SK-N-SH treated with all-trans-retinoic acid at 6 μM for 48 hours (cell line): Measurements from ENCODE around the gene AKT2.

Experiments used
- ATAC-seq: fragments of 200-7000 bp; cut with Tn5 transposase; 3 replicates; pipeline ENCODE4 v1.9.1; 2020; ENCODE audit warnings: mild to moderate bottlenecking, moderate library complexity
- ARNTL ChIP-seq: fragments of 450-650 bp; formaldehyde crosslinking; IDR thresholded peaks from 2 replicates; pipeline ENCODE4 v1.5.0; 2020; ENCODE audit warnings: low read depth, mild to moderate bottlenecking, moderate library complexity, borderline replicate concordance
- BACH2 ChIP-seq: fragments of 250-450 bp; sonication (Bioruptor Pico); IDR thresholded peaks from 2 replicates; pipeline ENCODE4 v1.9.0; 2021; ENCODE audit warnings: mild to moderate bottlenecking, borderline replicate concordance
- ESRRG ChIP-seq: fragments of 250-450 bp; sonication (Bioruptor Pico); IDR thresholded peaks from 2 replicates; pipeline ENCODE4 v1.6.1; 2021; ENCODE audit warnings: mild to moderate bottlenecking
- GLIS3 ChIP-seq: fragments of 250-450 bp; sonication (Bioruptor Pico); IDR thresholded peaks from 2 replicates; pipeline ENCODE4 v1.5.0; 2020; ENCODE audit warnings: mild to moderate bottlenecking, moderate library complexity
- PPARA ChIP-seq: fragments of 250-450 bp; sonication (Bioruptor Pico); IDR thresholded peaks from 2 replicates; pipeline ENCODE4 v1.5.0; 2020; ENCODE audit warnings: mild to moderate bottlenecking, borderline replicate concordance
- RARB ChIP-seq: fragments of 250-450 bp; sonication (Bioruptor Pico); IDR thresholded peaks from 2 replicates; pipeline ENCODE4 v1.8.0; 2021; ENCODE audit warnings: mild to moderate bottlenecking, moderate library complexity
- TOX ChIP-seq: fragments of 250-450 bp; sonication (Bioruptor Pico); IDR thresholded peaks from 2 replicates; pipeline ENCODE4 v1.8.0; 2021; ENCODE audit warnings: mild to moderate bottlenecking, moderate library complexity, borderline replicate concordance
- ZC3H10 ChIP-seq: fragments of 250-450 bp; sonication (Bioruptor Pico); IDR thresholded peaks from 2 replicates; pipeline ENCODE4 v1.5.1; 2021; ENCODE audit warnings: mild to moderate bottlenecking, moderate library complexity
- ZFP3 ChIP-seq: fragments of 250-450 bp; sonication (Bioruptor Pico); IDR thresholded peaks from 2 replicates; pipeline ENCODE4 v1.5.0; 2020; ENCODE audit warnings: mild to moderate bottlenecking, moderate library complexity
- ZFP30 ChIP-seq: fragments of 450-650 bp; formaldehyde crosslinking; IDR thresholded peaks from 2 replicates; pipeline ENCODE4 v1.5.0; 2022; ENCODE audit warnings: mild to moderate bottlenecking, moderate library complexity
- ZNF565 ChIP-seq: fragments of 450-650 bp; formaldehyde crosslinking; conservative IDR thresholded peaks from 2 replicates; pipeline ENCODE4 v1.5.0; 2020; ENCODE audit warnings: low read depth, mild to moderate bottlenecking, moderate library complexity
- ZNF70 ChIP-seq: fragments of 450-650 bp; formaldehyde crosslinking; IDR thresholded peaks from 2 replicates; pipeline ENCODE4 v1.5.0; 2020; ENCODE audit warnings: mild to moderate bottlenecking, moderate library complexity
- ZNF8 ChIP-seq: fragments of 450-650 bp; formaldehyde crosslinking; IDR thresholded peaks from 2 replicates; pipeline ENCODE4 v1.5.0; 2020; ENCODE audit warnings: mild to moderate bottlenecking, moderate library complexity
- TF ChIP-seq, protein P1 (sequence below): fragments of 250-450 bp; sonication (Bioruptor Pico); IDR thresholded peaks from 2 replicates; pipeline ENCODE4 v1.5.0; 2020; ENCODE audit warnings: mild to moderate bottlenecking, moderate library complexity
- TF ChIP-seq, protein P2 (sequence below): fragments of 250-450 bp; sonication (Bioruptor Pico); IDR thresholded peaks from 2 replicates; pipeline ENCODE4 v1.5.1; 2021; ENCODE audit warnings: mild to moderate bottlenecking, moderate library complexity
- TF ChIP-seq, protein P3 (sequence below): fragments of 250-450 bp; sonication (Bioruptor Pico); IDR thresholded peaks from 2 replicates; pipeline ENCODE4 v1.8.0; 2020; ENCODE audit warnings: mild to moderate bottlenecking, moderate library complexity, borderline replicate concordance
- TF ChIP-seq, protein P4 (sequence below): fragments of 250-450 bp; sonication (Bioruptor Pico); IDR thresholded peaks from 2 replicates; pipeline ENCODE4 v1.5.1; 2020; ENCODE audit warnings: low read depth, mild to moderate bottlenecking, moderate library complexity
- TF ChIP-seq, protein P5 (sequence below): fragments of 250-450 bp; sonication (Bioruptor Pico); IDR thresholded peaks from 2 replicates; pipeline ENCODE4 v1.8.0; 2021; ENCODE audit warnings: low read depth, mild to moderate bottlenecking, moderate library complexity, borderline replicate concordance

The AKT2 gene

DNA sequence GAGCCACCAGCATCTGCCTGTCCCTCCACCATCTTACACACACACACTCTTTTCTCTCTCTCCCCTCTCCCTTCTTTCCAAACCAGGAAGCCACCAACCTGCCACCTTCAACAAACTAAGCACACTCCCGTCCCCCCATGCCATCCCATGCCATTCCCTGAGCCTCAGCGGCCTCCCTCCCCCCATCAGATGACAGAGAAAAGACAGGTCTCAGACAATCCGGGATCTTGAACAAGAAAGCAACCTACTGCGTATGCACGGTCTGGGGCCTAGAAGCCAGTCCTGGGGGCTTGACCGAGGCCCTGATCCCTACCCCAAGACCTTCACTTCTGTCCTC is 19.4 kb downstream of the AKT2 start:
- TF ChIP-seq, protein P1, sequence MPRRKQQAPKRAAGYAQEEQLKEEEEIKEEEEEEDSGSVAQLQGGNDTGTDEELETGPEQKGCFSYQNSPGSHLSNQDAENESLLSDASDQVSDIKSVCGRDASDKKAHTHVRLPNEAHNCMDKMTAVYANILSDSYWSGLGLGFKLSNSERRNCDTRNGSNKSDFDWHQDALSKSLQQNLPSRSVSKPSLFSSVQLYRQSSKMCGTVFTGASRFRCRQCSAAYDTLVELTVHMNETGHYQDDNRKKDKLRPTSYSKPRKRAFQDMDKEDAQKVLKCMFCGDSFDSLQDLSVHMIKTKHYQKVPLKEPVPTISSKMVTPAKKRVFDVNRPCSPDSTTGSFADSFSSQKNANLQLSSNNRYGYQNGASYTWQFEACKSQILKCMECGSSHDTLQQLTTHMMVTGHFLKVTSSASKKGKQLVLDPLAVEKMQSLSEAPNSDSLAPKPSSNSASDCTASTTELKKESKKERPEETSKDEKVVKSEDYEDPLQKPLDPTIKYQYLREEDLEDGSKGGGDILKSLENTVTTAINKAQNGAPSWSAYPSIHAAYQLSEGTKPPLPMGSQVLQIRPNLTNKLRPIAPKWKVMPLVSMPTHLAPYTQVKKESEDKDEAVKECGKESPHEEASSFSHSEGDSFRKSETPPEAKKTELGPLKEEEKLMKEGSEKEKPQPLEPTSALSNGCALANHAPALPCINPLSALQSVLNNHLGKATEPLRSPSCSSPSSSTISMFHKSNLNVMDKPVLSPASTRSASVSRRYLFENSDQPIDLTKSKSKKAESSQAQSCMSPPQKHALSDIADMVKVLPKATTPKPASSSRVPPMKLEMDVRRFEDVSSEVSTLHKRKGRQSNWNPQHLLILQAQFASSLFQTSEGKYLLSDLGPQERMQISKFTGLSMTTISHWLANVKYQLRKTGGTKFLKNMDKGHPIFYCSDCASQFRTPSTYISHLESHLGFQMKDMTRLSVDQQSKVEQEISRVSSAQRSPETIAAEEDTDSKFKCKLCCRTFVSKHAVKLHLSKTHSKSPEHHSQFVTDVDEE (CRISPR knock-in tag): no peak
- no peak for TF ChIP-seq ZNF70 (CRISPR knock-in tag)
- TF ChIP-seq, all 23 proteins: peak for 0
- ATAC-seq: no peak

DNA sequence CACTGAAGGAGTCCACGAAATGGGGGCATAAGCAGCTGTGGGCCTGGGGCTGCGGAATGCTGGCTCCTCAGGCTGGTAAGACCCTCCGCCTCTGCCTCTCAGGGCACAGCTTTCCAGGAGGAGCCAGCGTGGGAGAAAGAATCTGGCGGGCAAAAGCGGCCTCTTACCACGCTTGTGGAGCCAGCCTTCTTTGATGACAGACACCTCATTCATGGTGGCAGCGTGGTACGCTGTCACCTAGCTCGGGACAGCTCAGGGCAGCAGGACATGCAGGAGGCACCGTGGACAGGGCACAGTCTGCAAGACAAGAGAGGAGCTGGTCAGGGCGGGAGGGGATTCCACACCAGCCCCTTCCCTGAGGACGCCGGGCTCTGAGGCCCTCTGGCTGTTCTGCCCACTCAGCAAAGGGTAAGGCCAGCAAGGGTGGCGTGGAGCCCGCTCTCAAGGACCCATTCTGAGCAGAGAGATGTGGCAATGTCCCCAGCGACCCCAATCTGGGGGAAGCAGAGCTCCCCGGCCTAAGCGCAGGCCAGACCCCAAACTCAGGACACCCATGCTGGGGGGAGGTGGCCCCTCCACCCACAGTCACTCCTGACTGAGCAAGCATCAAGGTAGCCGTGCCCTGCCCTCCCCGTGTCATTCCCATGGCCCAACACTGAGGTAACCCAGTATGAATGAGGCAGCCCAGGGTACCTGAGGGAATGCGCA is 19.9 kb downstream of the AKT2 start:
- TF ChIP-seq, protein P2, sequence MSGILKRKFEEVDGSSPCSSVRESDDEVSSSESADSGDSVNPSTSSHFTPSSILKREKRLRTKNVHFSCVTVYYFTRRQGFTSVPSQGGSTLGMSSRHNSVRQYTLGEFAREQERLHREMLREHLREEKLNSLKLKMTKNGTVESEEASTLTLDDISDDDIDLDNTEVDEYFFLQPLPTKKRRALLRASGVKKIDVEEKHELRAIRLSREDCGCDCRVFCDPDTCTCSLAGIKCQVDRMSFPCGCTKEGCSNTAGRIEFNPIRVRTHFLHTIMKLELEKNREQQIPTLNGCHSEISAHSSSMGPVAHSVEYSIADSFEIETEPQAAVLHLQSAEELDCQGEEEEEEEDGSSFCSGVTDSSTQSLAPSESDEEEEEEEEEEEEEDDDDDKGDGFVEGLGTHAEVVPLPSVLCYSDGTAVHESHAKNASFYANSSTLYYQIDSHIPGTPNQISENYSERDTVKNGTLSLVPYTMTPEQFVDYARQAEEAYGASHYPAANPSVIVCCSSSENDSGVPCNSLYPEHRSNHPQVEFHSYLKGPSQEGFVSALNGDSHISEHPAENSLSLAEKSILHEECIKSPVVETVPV (CRISPR knock-in tag): no peak
- TF ChIP-seq ARNTL (CRISPR knock-in tag): no peak
- no peak for TF ChIP-seq ZC3H10 (CRISPR knock-in tag)
- TF ChIP-seq ZFP3: no peak
- no peak for TF ChIP-seq BACH2 (CRISPR knock-in tag)
- TF ChIP-seq, protein P3, sequence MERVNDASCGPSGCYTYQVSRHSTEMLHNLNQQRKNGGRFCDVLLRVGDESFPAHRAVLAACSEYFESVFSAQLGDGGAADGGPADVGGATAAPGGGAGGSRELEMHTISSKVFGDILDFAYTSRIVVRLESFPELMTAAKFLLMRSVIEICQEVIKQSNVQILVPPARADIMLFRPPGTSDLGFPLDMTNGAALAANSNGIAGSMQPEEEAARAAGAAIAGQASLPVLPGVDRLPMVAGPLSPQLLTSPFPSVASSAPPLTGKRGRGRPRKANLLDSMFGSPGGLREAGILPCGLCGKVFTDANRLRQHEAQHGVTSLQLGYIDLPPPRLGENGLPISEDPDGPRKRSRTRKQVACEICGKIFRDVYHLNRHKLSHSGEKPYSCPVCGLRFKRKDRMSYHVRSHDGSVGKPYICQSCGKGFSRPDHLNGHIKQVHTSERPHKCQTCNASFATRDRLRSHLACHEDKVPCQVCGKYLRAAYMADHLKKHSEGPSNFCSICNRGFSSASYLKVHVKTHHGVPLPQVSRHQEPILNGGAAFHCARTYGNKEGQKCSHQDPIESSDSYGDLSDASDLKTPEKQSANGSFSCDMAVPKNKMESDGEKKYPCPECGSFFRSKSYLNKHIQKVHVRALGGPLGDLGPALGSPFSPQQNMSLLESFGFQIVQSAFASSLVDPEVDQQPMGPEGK (CRISPR knock-in tag): no peak
- TF ChIP-seq ZNF8 (CRISPR knock-in tag): no peak
- TF ChIP-seq GLIS3 (CRISPR knock-in tag): no peak
- TF ChIP-seq ZFP30 (CRISPR knock-in tag): no peak
- no peak for TF ChIP-seq ZNF565 (CRISPR knock-in tag)
- TF ChIP-seq, protein P1 (CRISPR knock-in tag): no peak
- TF ChIP-seq, protein P4, sequence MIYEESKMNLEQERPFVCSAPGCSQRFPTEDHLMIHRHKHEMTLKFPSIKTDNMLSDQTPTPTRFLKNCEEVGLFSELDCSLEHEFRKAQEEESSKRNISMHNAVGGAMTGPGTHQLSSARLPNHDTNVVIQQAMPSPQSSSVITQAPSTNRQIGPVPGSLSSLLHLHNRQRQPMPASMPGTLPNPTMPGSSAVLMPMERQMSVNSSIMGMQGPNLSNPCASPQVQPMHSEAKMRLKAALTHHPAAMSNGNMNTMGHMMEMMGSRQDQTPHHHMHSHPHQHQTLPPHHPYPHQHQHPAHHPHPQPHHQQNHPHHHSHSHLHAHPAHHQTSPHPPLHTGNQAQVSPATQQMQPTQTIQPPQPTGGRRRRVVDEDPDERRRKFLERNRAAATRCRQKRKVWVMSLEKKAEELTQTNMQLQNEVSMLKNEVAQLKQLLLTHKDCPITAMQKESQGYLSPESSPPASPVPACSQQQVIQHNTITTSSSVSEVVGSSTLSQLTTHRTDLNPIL (CRISPR knock-in tag): no peak
- ATAC-seq: no peak

DNA sequence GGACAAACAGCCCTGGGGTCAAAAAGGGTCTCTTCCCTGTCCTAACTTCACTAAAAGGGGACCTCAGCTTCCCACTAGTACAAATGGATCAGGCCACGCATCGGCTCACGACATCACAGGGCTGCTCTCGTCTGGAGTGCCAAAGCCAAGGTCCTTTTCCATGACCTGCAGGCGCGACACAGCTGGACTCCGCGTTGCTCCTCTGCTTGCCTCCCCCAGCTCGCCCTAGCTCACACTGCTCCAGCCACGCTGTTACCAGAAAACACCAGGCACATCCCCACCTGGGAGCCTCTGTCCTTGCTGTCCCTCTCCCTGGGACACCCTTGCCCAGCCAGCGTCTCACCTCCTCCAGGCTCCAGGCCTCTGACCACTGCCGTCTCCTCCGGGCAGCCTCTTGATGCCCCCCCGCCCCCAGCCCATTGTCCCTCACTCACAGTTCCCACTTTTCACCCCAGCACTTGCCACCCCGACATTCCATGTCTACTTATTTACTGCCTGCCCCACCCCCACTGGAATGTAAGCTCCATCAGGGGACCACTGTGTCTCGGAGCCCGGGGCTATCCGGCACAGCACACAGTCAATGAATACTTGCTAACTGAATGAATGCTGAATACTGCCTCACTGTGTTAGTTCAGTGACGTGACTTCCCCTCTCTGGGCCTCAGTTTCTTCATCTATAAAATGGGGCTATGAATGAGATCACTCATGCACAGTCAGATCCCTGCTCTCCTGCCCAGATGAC is 20.7 kb downstream of the AKT2 start:
- TF ChIP-seq, protein P5, sequence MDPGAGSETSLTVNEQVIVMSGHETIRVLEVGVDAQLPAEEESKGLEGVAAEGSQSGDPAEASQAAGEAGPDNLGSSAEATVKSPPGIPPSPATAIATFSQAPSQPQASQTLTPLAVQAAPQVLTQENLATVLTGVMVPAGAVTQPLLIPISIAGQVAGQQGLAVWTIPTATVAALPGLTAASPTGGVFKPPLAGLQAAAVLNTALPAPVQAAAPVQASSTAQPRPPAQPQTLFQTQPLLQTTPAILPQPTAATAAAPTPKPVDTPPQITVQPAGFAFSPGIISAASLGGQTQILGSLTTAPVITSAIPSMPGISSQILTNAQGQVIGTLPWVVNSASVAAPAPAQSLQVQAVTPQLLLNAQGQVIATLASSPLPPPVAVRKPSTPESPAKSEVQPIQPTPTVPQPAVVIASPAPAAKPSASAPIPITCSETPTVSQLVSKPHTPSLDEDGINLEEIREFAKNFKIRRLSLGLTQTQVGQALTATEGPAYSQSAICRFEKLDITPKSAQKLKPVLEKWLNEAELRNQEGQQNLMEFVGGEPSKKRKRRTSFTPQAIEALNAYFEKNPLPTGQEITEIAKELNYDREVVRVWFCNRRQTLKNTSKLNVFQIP: no peak
- TF ChIP-seq TOX (no peak), BACH2 (CRISPR knock-in tag) (no peak), ESRRG (CRISPR knock-in tag) (no peak), RARB (CRISPR knock-in tag) (no peak), ARNTL (CRISPR knock-in tag) (no peak), PPARA (CRISPR knock-in tag) (no peak), ZNF8 (CRISPR knock-in tag) (no peak)
- TF ChIP-seq, protein P4 (CRISPR knock-in tag): no peak
- no peak for ATAC-seq
